Lung (tissue), 12 donors: ENCODE data around the gene TEF. TPM values are rescaled to one million over a fixed set of nuclear protein-coding genes. Genes with fewer than 3 reads are reported as not detected.

Experiments
- ATAC-seq: fragments of 200-7000 bp; cut with Tn5 transposase; one replicate; pipeline ENCODE4 v1.9.1; 2020; ENCODE audit warnings: moderate number of reproducible peaks; ENCODE audit not compliant: insufficient read depth, low FRiP score
- DNase-seq, 3 donors: peaks; one replicate each; pipeline ENCODE4 v3.0.0-alpha.2; 2013 to 2017
- H3K27ac ChIP-seq, 2 donors: one replicate each; pipeline ENCODE4 v1.5.1; 2013; ENCODE audit warnings: mild to moderate bottlenecking in 2 of 2, moderate library complexity in 2 of 2, control low read depth in 1 of 2, inconsistent platforms in 1 of 2, low read depth in 1 of 2, low read length in 1 of 2
- H3K27me3 ChIP-seq, 3 donors: one replicate each; pipeline ENCODE4 v1.5.1; 2013; ENCODE audit warnings: low read length in 2 of 3; ENCODE audit not compliant: control insufficient read depth in 3 of 3, insufficient read depth in 3 of 3
- H3K36me3 ChIP-seq, 4 donors: one replicate each; pipeline ENCODE4 v1.5.1; 2013; ENCODE audit warnings: low read length in 4 of 4, mild to moderate bottlenecking in 1 of 4, moderate library complexity in 1 of 4; ENCODE audit not compliant: control insufficient read depth in 4 of 4, insufficient read depth in 4 of 4
- H3K4me1 ChIP-seq, 5 donors: one replicate each; pipeline ENCODE4 v1.5.1; 2013; ENCODE audit warnings: low read length in 5 of 5, mild to moderate bottlenecking in 2 of 5, moderate library complexity in 1 of 5; ENCODE audit not compliant: control insufficient read depth in 5 of 5, insufficient read depth in 5 of 5
- H3K4me3 ChIP-seq: one replicate; pipeline ENCODE4 v1.5.1; 2013; ENCODE audit warnings: mild to moderate bottlenecking, control low read depth, moderate library complexity
- H3K9ac ChIP-seq, 2 donors: one replicate each; pipeline ENCODE4 v1.5.1; 2013; ENCODE audit warnings: low read length in 2 of 2, control low read depth in 1 of 2; ENCODE audit not compliant: insufficient read depth in 1 of 2
- H3K9me3 ChIP-seq, 4 donors: one replicate each; pipeline ENCODE4 v1.5.1; 2013; ENCODE audit warnings: low read length in 3 of 4, mild to moderate bottlenecking in 1 of 4, moderate library complexity in 1 of 4; ENCODE audit not compliant: control insufficient read depth in 4 of 4, insufficient read depth in 3 of 4
- CTCF ChIP-seq: IDR thresholded peaks from 2 replicates; pipeline ENCODE4 v1.5.1; 2012; ENCODE audit warnings: mild to moderate bottlenecking; ENCODE audit errors: control extremely low read depth, extremely low read depth
- WGBS, 2 donors: extraction: QIAGEN DNeasy Blood & Tissue Kit; methylation state at CpG; one replicate each; pipeline ENCODE4 v1.1.7; 2013; 5-methylcytosine and 5-hydroxymethylcytosine counted together
- polyA plus RNA-seq, 2 donors: library from polyadenylated mRNA; stranded (reverse); fragments of 200-250 nt; gene quantifications; one replicate each; pipeline ENCODE4 v1.2.1, GENCODE V29; 2013
- total RNA-seq, 2 donors: library from RNA; depleted of rRNA in 1 of 2; stranded (reverse); fragments of >200 nt in 1 of 2; gene quantifications; one replicate each; pipeline ENCODE4 v1.2.1, GENCODE V29; 2014 to 2021
- donor health status: control.
- donor health status: control.
- donor health status: Bipolar disorder and iron deficiency.
- donor health status: healthy.
- donor health status: DM: yes; HTN: yes; CAD: no.

The TEF gene
- total and polyA plus RNA-seq, 4 donors, result 6.4 to 23.8 (median 14.1) TPM

- WGBS, 2 donors, result 87 to 90% methylated on average over 6 of the region's 6 CpGs
- no peaks in the 10 kb centered on the region for H3K27me3 ChIP-seq
- H3K4me1 ChIP-seq, result peaks cover 7 to 43% (median 23%) of the 10 kb centered on the region in 5 donors
- no peak overlapping the region for H3K4me3 ChIP-seq
- no peak overlapping the region for H3K9ac ChIP-seq
- no peaks in the 10 kb centered on the region for H3K9me3 ChIP-seq
- TF ChIP-seq CTCF, result no peak
- DNase-seq, result no peak
- H3K27ac ChIP-seq, result peak overlapping the region in 1 of 2 donors; percentile 46
- H3K36me3 ChIP-seq, result no peaks in the 10 kb centered on the region
- ATAC-seq, result no peak
These were observed 17.5 kb upstream of the TEF start for GRCh38 chr22:41364233-41364632.

GRCh38 chr22:41364955-41365354 lies 16.8 kb upstream of the TEF start:
- Histone ChIP-seq H3K9ac (no peak overlapping the region), H3K4me1 (peaks cover 7 to 50% (median 28%) of the 10 kb centered on the region in 5 donors), H3K36me3 (no peaks in the 10 kb centered on the region), H3K4me3 (no peak overlapping the region), H3K27ac (peak overlapping the region in 1 of 2 donors; percentile 32), H3K27me3 (no peaks in the 10 kb centered on the region), H3K9me3 (no peaks in the 10 kb centered on the region)
- DNase-seq (no peak), ATAC-seq (no peak)
- TF ChIP-seq CTCF, result no peak
- WGBS, 2 donors, result 50 to 72% methylated on average over 8 of the region's 8 CpGs

GRCh38 chr22:41365425-41365824 lies 16.3 kb upstream of the TEF start:
- H3K27ac ChIP-seq, result no peak overlapping the region
- H3K9ac ChIP-seq, result no peak overlapping the region
- peaks cover 7 to 50% (median 28%) of the 10 kb centered on the region in 5 donors for H3K4me1 ChIP-seq
- no peak overlapping the region for H3K4me3 ChIP-seq
- 65 to 72% methylated on average over 5 of the region's 5 CpGs for WGBS, 2 donors
- TF ChIP-seq CTCF, result no peak
- H3K9me3 ChIP-seq, result no peaks in the 10 kb centered on the region
- DNase-seq, result peak in 2 of 3 donors; percentile 29 to 44
- no peak for ATAC-seq
- H3K27me3 ChIP-seq, result no peaks in the 10 kb centered on the region
- H3K36me3 ChIP-seq, result no peaks in the 10 kb centered on the region
